GM12873 (cell line): ENCODE results near the gene LRRC28.

Experiments
- TF ChIP-seq, protein P1 (sequence below): IDR thresholded peaks from 2 replicates; pipeline ENCODE4 v1.5.1; 2012; ENCODE audit warnings: low read depth, mild to moderate bottlenecking, moderate library complexity, low read length, control low read depth; ENCODE audit not compliant: insufficient read depth; ENCODE audit errors: missing control alignments

The LRRC28 gene

DNA sequence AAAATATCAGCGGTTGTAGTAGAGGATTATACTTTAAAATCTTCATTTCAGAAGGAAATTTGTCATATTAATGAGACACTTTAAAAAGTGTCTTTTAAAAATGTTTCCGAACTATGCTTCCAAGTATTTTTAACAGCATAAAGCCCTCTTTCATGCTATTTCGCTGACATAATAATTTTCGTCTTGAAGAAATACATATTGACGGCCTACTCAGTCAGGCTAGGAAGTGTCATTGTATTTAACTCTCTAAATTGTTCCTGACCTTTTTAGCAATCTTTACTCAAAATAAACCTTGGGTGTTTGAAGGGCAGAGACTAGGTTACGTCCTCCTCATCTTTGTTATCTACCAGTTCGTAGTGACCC, 806 bp upstream of the LRRC28 start:
- TF ChIP-seq, protein P1, sequence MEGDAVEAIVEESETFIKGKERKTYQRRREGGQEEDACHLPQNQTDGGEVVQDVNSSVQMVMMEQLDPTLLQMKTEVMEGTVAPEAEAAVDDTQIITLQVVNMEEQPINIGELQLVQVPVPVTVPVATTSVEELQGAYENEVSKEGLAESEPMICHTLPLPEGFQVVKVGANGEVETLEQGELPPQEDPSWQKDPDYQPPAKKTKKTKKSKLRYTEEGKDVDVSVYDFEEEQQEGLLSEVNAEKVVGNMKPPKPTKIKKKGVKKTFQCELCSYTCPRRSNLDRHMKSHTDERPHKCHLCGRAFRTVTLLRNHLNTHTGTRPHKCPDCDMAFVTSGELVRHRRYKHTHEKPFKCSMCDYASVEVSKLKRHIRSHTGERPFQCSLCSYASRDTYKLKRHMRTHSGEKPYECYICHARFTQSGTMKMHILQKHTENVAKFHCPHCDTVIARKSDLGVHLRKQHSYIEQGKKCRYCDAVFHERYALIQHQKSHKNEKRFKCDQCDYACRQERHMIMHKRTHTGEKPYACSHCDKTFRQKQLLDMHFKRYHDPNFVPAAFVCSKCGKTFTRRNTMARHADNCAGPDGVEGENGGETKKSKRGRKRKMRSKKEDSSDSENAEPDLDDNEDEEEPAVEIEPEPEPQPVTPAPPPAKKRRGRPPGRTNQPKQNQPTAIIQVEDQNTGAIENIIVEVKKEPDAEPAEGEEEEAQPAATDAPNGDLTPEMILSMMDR, result no peak

DNA sequence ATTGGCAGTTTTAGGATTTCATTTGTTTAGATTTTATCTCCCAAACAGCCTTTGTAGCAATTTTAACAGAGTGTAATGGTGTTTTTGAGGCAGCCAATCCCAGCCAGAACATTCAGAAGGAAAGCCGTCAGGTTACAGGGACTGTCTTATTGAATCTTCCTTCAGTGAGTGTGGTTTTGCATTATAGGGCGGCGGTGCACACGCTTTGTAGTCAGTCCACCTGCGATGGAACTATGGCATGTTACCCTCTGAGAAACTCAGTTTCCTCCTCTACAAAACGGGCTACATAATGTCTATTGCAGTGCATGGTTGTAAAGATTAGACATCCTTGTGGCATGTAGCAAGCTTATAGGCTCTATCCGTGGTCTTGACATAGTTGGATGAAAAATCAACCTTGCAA, 1.0 kb downstream of the LRRC28 start:
- TF ChIP-seq, protein P1, result no peak

DNA sequence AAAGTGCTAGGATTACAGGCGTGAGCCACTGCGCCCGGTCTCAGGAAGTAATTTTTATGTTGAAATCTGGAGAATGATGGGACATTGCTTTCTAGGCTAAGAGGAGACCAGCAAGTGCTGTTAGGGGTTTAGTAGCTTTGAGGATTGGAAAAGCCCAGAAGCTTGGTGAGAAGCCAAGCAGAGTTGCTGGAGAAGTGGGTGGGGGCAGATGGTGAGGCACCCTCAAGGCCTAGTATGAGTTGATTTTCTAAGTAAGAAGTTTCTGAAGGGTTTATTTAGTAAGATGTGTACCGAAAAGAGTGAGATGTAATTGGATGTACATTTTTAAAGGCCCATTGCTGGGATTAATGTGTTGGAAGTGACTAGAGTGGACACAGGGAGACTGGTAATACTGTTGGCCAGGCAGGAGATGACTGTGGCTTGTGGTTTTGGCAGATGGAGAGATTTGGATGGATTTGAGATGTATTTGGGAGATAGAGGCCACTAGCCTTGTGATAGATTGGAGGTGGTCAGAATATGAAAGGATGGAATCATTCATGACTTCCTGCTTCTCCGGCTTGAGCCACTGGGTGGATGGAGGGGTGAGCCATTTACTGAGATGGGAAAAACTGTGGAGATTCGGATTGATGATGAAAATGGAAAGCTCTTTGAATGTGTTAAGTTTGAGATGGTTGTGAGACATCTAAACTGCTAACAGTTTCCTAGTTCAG, 2.3 kb downstream of the LRRC28 start:
- TF ChIP-seq, protein P1, result no peak

DNA sequence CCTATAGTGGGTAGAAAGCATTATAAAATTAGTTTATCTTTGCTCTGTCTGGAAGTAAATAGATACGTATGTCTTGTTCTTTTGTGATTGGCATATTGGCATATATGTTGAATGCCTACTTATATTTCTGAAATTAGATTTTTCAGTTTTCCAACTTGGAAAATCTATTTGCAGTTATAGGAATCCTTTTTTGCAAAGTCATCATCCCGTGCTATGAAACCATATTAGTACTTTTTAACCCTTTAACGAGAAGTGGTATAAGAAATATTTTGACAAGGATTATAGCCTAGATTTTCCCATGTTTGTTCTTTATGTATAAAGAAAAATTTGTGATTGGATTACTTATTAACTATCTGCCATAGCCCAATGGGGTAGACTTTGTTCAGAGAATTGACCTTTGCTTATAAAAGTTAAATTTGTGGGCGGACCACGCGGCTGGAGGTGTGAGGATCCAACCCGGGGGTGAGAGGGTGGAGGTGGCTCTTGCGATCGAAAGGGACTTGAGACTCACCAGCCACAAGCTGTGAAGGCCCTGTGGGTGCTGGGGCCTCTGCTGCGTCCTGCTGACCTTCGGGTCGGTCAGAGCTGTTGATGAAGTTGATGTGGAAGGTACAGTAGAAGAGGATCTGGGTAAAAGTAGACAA, 5.9 kb downstream of the LRRC28 start:
- TF ChIP-seq, protein P1, result no peak

DNA sequence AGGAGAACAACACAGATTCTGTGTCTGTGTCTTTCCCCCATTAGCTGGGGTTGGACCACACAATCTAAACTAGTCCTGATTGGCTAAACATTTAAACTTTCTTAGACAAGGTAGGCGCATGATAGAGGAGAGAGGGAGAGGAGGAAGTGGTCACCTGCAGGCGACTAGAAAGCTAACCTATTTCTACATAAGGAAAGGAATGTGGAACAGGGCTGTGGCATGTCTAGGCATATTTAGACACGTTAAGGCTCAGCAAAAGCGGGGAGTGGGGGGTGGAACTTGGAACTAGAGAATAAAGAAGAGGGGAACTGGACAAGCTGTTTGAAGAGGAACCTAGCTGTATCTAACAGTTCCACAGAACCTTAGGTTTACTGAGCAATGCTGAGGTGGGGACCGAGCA, 12.8 kb downstream of the LRRC28 start:
- TF ChIP-seq, protein P1, result no peak

DNA sequence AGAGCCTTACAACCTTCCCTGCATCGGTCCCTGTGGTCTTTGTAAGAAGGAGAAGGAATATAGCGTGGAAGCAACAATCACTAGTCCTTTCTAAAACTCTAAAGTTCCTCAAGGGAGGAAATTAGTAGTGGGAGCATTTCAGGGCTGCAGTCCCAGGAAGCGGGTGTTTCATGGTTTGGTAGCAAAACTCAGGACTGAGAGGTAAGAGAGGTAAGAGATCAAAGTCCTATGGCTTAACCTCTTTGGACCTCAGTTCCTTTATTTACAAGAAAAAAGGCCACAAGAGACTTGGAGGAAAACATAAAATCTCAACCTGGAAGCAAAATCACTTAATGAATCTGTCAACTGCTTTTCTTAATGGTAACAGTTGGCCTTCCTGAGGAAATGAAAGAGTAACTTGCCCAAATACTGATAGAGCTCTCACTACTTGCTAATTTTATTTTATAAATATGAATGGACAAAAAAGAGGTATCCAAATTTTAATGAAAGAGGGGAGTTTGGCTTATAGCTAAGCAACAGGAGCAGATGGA, 14.3 kb downstream of the LRRC28 start:
- TF ChIP-seq, protein P1, result no peak

DNA sequence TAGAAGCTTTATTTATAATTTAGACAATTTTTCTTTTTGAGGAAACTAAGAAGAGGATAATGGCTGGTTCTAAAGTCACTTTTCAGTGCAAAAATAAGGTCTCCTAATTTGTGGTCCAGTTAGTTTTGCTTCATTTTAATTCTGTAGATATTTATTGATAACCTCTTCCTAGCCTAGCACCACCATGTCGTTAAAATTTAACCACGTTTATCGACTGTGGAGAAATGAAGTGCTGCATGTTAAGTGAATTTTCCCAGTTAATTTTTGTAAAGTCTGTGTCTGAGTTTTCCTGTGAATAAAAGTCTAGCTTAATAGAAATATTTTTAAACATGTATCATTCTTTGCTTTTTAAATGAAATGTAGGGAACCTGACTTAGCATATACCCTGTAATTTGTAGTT, 16.7 kb downstream of the LRRC28 start:
- TF ChIP-seq, protein P1, result no peak
